Transverse colon (tissue), 4 donors: ENCODE data around the gene PCP4. TPM values are rescaled to one million over a fixed set of nuclear protein-coding genes. Genes with fewer than 3 reads are reported as not detected.

Experiments used
- DNase-seq: peaks from one replicate; pipeline ENCODE4 v3.0.0-alpha.2; 2019
- H3K27ac ChIP-seq, 4 donors: fragments of 200-600 bp; sonication (generic); 2 replicates each; pipeline ENCODE4 v1.5.1; 2016 to 2018; ENCODE audit warnings: inconsistent platforms in 4 of 4
- H3K27me3 ChIP-seq: fragments of 200-600 bp; sonication (generic); 2 replicates; pipeline ENCODE4 v1.5.1; 2017; ENCODE audit warnings: inconsistent platforms
- H3K36me3 ChIP-seq, 4 donors: fragments of 200-600 bp; sonication (generic); 2 replicates each; pipeline ENCODE4 v1.5.1; 2017 to 2019; ENCODE audit warnings: inconsistent platforms in 4 of 4
- H3K4me1 ChIP-seq, 4 donors: fragments of 200-600 bp; sonication (generic); 2 replicates each; pipeline ENCODE4 v1.5.1; 2017 to 2020; ENCODE audit warnings: inconsistent platforms in 4 of 4
- H3K4me3 ChIP-seq, 4 donors: fragments of 200-600 bp; sonication (generic); 1 replicate in 1 of 4; 2 replicates in 3 of 4; pipeline versions ENCODE4 v1.5.1 to v1.6.1; 2017 to 2019; ENCODE audit warnings: inconsistent platforms in 4 of 4
- H3K9me3 ChIP-seq, 2 donors: fragments of 200-600 bp; sonication (generic); 2 replicates each; pipeline ENCODE4 v1.5.1; 2017 to 2019; ENCODE audit warnings: inconsistent platforms in 2 of 2
- CTCF ChIP-seq, 5 experiments: fragments of 200-600 bp in 3 of 5; fragments of 450-650 bp in 2 of 5; sonication (generic) in 3 of 5; IDR thresholded peaks; 1 replicate in 2 of 5; 2 replicates in 3 of 5; pipeline ENCODE4 v1.5.1; 2016 to 2017; ENCODE audit warnings: antibody characterized with exemption in 5 of 5, inconsistent platforms in 3 of 5, mild to moderate bottlenecking in 2 of 5, moderate library complexity in 1 of 5
- EP300 ChIP-seq: sonication (generic); formaldehyde crosslinking; IDR thresholded peaks from one replicate; pipeline ENCODE4 v1.6.1; 2017; ENCODE audit warnings: antibody characterized with exemption, low read depth
- POLR2A ChIP-seq: fragments of 450-650 bp; IDR thresholded peaks from one replicate; pipeline ENCODE4 v1.6.1; 2016; ENCODE audit warnings: antibody characterized with exemption, mild to moderate bottlenecking, moderate library complexity
- POLR2AphosphoS5 ChIP-seq, 3 donors: sonication (generic); formaldehyde crosslinking; IDR thresholded peaks; one replicate each; pipeline ENCODE4 v1.6.1; 2016; ENCODE audit warnings: antibody characterized with exemption in 3 of 3
- WGBS, 2 donors: methylation state at CpG; one replicate each; pipeline ENCODE4 v1.1.5; 2018; ENCODE audit warnings: low coverage in 1 of 2; 5-methylcytosine and 5-hydroxymethylcytosine counted together
- in situ Hi-C, 4 donors: fragments of 200-750 bp; cut with MboI; loops; one replicate each; pipeline versions ENCODE4 v1.15.0 to v1.15.1; 2017; ENCODE audit warnings: low sequenced_read_pairs in 3 of 4, low pct_ligation_motif_present in 1 of 4, low pct_unique_long_range_greater_than_20kb in 1 of 4
- intact Hi-C: fragments of 100-400 bp; cut with DNase I; formaldehyde crosslinking; loops from one replicate; pipeline ENCODE4 v1.15.1; 2023; ENCODE audit warnings: low total_unique reads
- total RNA-seq, 4 donors: library from RNA; depleted of rRNA; stranded (reverse); fragments of >200 nt; gene quantifications; one replicate each; pipeline ENCODE4 v1.1.0, GENCODE V29; 2016

PCP4 gene
- total RNA-seq, 4 donors from 2014 or later = 8.9 to 17.3 (median 13.1) TPM; not detected in 1

GRCh38 chr21:39882151-39882838 lies 15.1 kb downstream of the PCP4 start:
- TF ChIP-seq POLR2AphosphoS5 (IDR thresholded peaks at IDR 0.05) (no peak), EP300 (no peak), POLR2A (no peak), CTCF (IDR thresholded peaks at IDR 0.05) (no peak)
- Histone ChIP-seq H3K4me1 (no peaks in the 10 kb centered on the region), H3K9me3 (no peaks in the 10 kb centered on the region), H3K27ac (no peak overlapping the region), H3K4me3 (no peak overlapping the region), H3K36me3 (no peaks in the 10 kb centered on the region), H3K27me3 (no peaks in the 10 kb centered on the region)
- no peak for DNase-seq
- in situ Hi-C loops (no loop called here), intact Hi-C loops (no loop called here)
- WGBS, 2 donors = 72 to 78% methylated on average over 6 to 13 of the region's 13 CpGs

GRCh38 chr21:39882839-39883195 lies 15.6 kb downstream of the PCP4 start:
- no peak for DNase-seq

GRCh38 chr21:39885119-39885848 lies 18.0 kb downstream of the PCP4 start:
- H3K36me3 ChIP-seq = no peaks in the 10 kb centered on the region
- H3K27me3 ChIP-seq = no peaks in the 10 kb centered on the region
- 60 to 79% methylated on average over 4 to 15 of the region's 17 CpGs for WGBS, 2 donors
- no peaks in the 10 kb centered on the region for H3K9me3 ChIP-seq
- peak overlapping the region; percentile 25 to 69 (median 57) for H3K27ac ChIP-seq
- no peaks in the 10 kb centered on the region for H3K4me1 ChIP-seq
- in situ Hi-C loops (no loop called here), intact Hi-C loops (no loop called here)
- H3K4me3 ChIP-seq = no peak overlapping the region
- peak; percentile 24 for DNase-seq
- no peak for TF ChIP-seq EP300
- TF ChIP-seq POLR2AphosphoS5 (IDR thresholded peaks at IDR 0.05) = peak in 2 of 3 donors; percentile 24 to 72

More at GRCh38 chr21:39882839-39883195, 15.6 kb downstream of the PCP4 start:
- H3K4me1 ChIP-seq = no peaks in the 10 kb centered on the region
- no peak overlapping the region for H3K4me3 ChIP-seq
- no peaks in the 10 kb centered on the region for H3K9me3 ChIP-seq
- H3K36me3 ChIP-seq = no peaks in the 10 kb centered on the region
- intact Hi-C loops = no loop called here
- TF ChIP-seq EP300 (no peak), CTCF (IDR thresholded peaks at IDR 0.05) (no peak), POLR2AphosphoS5 (IDR thresholded peaks at IDR 0.05) (no peak), POLR2A (no peak)
- 64 to 72% methylated on average over 3 of the region's 3 CpGs for WGBS, 2 donors
- in situ Hi-C loops = no loop called here
- no peak overlapping the region for H3K27ac ChIP-seq
- H3K27me3 ChIP-seq = no peaks in the 10 kb centered on the region

- intact Hi-C loops (no loop called here), in situ Hi-C loops (no loop called here)
- TF ChIP-seq CTCF (IDR thresholded peaks at IDR 0.05) (no peak), POLR2A (no peak)
- no peak for DNase-seq
- no peak overlapping the region for H3K4me3 ChIP-seq
- no peak overlapping the region for H3K27ac ChIP-seq
- H3K4me1 ChIP-seq = no peaks in the 10 kb centered on the region
- no peaks in the 10 kb centered on the region for H3K9me3 ChIP-seq
- no peaks in the 10 kb centered on the region for H3K36me3 ChIP-seq
- H3K27me3 ChIP-seq = no peaks in the 10 kb centered on the region
- 75% methylated on average over 9 of the region's 9 CpGs; no CpG with 5 or more reads in 1 of the 2 donors for WGBS, 2 donors
Observed at GRCh38 chr21:39888848-39889247, 21.6 kb downstream of the PCP4 start.
